GM21423 (cell line): ENCODE results near the gene MEOX2.

ENCODE experiments used
- ATAC-seq: cut with Tn5 transposase; IDR thresholded peaks from one replicate; pipeline ENCODE4 v1.9.1; 2021; ENCODE audit warnings: mild to moderate bottlenecking, moderate library complexity; ENCODE audit not compliant: unreplicated experiment

MEOX2 gene

DNA sequence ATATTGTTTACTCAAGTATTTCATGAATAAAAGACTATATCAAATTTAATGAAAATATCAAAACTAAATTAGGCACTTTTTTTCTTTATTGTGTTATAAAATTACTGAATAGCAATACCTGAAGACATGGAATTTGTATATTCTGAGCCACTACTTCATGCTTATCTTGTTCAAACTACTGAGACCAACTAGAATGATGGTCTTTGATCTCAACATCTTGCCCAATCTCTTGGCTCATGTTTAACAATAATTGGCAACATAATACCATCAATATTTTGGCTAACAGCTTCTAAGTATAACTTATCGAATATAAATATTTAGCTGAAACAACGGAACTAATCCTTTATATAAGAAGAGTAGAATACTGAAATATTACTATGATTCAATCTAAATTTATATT is 68.2 kb downstream of the MEOX2 start:
- ATAC-seq = no peak

DNA sequence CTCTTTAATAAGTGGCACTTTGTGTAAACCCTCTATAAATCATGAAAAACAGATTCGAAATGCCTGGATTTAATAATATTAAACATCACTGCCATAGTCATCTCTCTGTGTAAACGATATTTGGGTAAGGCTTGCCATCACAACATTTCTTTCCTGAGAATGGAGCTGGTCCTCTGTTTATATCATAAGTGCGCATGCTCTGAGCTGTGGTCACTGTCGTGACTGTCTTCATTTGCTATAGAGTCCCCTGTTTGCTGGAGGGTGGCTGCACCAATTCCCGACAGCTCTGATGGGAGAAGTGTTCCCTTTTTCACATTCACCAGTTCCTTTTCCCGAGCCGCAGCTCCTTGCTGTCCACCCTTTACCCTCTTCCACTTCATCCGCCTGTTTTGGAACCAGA is 74.3 kb downstream of the MEOX2 start:
- ATAC-seq = no peak

DNA sequence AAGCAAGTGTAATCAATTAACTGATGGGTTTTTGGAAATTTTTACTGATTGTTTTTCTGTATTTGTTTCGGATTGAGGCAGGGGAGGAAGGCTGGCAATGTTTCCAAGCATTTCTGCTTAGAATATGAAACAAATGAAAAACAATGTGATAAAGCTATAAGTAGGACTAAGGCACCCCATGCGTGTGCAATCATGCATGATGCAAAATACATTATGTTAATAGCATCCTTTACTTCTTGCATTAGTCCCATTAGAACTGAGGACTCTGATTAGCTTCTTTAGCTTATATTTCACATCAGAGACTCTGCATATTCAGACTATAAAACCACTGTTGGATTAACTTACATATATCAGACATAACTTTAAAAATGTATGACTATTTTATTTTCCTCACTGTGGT is 76.0 kb downstream of the MEOX2 start:
- no peak for ATAC-seq

DNA sequence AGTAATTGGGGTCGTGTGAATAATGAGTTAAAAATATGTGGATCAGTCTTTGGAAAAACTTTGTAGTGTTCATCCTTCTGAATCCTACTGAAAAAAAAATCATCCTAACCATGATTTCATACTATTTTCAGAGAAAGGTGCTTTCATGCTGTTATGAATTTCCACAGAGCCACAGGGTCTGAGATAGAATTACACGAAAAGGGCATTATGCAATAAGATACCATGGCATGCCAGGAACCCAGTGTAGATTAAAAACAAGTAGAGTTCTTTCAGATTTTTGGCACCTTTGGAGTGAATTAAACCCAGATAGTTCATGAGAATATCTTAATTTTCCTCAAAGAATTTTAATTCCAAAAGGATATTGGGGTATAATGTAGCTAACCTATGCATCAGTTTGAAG is 77.2 kb downstream of the MEOX2 start:
- ATAC-seq = no peak

DNA sequence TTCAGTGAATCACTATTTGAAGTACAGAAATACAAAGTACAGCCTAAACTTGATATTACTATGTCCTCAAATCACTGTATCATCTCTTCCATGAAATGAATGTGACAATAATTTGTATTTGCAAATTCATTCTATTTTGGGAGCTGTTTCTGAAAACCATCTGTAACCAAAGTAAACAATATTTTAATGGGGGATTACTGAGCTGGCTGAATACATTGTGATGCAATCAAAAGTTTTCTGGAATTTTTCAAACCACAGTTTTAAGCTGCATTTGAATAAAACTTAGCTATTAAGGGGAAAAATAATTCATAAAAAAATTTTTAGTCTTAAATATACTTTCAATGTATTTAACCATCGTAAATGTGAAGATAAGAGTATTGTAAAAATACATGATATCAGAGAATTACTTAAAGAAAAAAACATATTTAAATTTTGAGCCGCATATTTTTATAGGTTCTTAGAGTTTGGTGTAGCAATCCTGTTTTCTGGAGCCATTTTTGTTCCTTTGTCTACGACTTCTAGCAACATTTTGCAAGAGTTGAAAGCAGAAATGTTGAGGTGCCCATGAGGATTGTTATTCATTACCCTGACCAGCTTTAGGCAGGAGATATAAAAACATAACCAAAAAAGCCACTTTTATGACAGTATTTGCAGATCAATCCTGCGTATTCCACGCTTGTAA is 78.8 kb downstream of the MEOX2 start:
- no peak for ATAC-seq

DNA sequence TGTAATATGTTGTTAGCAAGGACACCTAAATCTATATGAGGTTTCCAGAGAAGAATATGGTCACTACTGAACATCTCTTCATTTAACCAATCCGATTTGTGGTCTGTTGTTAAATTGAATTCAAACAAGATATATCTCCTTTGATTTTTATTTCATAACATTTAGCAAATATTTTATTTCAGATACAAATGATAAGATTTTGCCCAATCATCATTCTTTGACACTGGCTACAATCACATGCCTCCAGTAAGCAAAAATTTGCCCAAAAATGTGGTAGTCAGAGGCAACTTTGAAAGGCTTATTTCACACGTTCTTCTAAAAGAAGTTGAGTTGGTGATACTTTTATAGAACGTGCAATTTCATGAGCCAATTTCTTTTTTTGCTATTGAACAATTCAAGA is 79.9 kb downstream of the MEOX2 start:
- ATAC-seq = no peak

DNA sequence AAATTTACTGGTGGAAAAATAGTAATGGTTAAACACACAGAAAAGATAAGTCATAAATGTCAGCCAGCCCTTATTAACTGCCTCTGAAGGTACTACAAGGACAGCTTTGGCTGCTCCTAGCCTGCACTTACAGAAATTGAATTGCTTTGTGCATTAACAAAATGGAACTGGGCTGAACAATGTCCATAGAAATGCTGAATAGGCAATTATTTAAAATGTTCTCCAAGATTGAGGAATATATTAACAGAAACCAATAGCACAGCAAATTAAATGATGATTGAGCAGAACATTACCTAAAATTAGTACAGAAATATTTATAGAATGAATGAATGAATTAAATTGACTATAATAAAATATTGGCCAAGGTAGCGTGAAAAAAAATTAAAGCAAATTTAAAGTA is 82.3 kb downstream of the MEOX2 start:
- no peak for ATAC-seq

DNA sequence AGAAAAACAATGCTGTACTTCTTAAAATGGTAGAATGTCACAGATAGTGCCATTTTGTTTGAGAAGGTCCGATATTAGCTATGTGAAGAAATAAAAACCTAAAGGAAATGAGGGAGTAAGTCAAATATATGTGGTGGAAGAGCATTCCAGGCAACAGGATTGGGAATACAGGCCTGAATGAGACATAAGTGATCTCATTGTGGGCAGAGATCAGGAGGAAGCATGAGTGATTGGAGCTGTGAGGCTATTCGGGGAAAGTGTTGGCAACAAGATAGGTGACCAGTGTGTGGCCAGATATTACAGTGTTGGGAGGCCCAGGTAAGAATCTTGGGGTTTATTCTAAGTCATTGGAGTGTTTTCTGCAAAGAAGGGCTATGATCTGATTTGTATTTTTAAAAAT is 83.4 kb downstream of the MEOX2 start:
- no peak for ATAC-seq

DNA sequence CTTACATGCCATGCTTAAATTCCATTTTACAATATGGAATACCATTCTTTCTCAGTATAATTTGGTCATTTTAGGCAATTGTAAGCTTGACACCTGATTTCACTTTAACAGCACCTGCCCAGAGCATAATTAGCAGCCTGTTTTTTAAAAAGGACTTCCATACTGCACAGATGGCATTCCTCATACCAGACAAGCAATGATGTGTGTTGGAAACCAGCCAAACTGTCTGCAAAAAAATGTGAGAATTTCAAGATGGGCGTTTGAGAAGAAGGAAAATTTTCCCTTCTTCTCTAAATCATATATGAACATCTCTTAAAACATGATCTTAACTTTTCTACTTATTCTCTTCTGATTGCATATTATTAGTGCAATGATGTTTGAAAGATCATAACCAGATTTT is 84.2 kb downstream of the MEOX2 start:
- no peak for ATAC-seq

DNA sequence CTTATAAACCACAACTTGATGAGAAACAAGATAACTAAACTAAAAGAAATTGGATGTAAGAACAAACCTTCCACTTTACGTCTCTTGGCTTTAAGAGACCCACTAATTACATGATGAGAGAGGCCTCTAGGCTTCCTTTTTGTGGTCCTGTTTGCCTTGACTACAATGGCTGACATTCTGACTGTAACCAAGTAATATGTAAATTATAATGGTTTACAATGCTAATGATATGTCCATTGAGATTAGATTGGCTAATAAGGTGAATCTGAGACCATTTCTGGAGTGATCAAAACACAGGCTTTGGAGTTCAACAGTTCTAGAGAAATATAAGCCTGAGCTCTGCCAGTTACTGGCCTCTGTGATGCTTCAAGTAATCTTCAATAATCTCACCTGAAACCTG is 85.3 kb downstream of the MEOX2 start:
- no peak for ATAC-seq

DNA sequence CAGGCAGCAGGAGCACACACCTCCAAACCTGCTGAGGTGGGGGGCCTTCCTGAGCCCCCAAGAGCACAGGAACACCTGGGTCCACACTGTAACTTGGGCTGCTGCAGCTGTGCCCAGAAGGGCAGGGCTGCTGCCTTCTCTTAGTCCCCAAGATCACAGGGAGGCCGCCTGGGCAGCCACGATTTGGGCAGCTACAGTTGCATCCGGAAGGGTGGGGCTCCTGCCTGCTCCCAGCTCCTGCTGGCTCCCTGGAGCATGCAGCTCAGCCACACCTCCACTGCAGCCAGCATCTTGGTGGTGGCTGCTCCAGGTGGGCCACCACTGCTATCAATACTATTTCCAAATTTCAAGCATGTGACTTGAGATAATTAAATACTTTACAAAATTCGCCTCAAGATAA is 86.2 kb downstream of the MEOX2 start:
- ATAC-seq = no peak

DNA sequence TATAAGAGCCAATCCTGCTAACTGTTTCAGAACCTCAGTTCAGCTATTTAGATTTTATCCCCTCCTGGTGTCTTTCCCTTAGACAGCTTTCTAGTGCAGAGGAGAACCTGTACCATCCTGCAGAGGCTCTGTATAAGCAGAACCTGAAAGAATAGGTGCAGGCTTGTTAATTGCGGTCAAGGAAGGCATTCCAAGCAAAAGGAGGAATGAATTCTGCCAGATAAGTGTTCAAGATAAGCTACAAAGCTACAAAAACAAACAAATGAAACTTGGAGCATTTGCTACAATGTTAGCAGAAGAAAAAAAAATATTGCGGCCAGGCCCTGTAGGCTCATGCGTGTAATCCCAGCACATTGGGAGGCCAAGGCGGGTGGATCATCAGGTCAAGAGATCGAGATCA is 92.0 kb downstream of the MEOX2 start:
- ATAC-seq = no peak

DNA sequence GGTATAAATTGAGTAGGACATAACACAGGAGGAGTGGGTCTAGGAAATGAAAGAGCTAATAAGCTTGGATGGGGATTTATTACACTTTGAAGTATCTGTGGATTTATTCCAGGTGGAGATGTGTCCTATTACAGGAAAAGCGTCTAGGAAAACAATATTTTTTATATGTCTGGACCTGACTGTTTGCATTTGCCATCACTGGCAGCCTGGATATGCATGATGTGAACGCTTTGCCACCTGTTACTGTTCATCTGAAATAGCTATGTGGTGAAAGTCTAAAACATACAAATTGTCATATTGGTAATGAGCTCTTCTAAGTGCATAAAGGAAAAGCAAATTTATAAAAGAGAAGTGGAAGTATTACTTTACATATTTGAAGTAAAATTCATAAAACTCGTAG is 93.1 kb downstream of the MEOX2 start:
- no peak for ATAC-seq

DNA sequence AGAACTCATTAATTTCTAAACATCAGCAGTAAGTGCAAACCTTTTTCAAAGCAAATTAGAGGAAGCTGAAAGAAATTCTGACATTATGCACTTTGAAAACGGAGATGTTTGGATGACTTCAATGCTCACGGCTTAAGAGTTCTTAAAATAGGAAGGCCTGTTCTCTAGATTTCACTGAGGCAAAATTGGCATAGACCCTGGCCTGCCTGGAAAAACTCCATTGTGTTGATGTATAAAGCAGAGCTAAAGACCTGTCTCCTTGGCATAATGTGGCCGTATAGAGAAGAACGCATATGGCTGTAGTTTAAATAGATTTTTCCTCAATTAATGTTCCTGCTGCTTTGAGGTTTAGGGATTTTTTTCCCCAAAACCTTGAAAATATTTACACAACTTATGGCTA is 100.2 kb downstream of the MEOX2 start:
- no peak for ATAC-seq

DNA sequence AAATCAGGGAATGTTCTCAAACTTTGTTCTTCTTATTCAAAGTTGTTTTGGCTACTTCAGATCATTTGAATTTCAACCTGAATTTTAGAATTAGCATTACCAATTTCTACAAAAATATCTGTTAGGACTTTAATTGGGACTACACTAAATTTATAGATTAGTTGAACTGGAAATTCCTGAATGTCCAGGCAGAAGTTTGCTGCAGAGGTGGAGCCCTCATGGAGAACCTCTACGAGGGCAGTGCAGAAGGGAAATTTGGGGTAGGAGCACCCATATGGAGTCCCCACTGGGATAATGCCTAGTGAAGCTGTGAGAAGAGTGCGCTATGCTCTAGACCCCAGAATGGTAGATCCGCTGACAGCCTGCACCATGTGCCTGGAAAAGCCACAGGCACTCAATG is 101.9 kb downstream of the MEOX2 start:
- ATAC-seq = no peak

DNA sequence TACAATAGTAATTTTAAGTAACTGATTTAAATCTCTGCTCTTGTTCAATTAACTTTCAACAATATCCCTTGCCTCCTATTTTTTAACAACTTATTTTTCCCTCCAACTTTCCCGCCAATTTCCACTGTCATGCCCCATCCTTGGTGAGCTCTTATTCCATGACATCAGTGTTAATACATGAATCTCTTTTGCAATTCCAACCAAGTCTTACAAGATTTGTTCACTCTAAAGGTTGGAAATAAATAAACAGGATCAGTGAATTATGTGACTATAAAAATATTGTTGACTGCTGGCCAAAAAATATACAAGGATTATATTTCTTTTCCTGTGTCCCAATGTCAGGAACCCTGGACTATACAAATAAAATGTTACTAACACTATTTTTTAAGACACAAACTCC is 103.7 kb downstream of the MEOX2 start:
- ATAC-seq = no peak

DNA sequence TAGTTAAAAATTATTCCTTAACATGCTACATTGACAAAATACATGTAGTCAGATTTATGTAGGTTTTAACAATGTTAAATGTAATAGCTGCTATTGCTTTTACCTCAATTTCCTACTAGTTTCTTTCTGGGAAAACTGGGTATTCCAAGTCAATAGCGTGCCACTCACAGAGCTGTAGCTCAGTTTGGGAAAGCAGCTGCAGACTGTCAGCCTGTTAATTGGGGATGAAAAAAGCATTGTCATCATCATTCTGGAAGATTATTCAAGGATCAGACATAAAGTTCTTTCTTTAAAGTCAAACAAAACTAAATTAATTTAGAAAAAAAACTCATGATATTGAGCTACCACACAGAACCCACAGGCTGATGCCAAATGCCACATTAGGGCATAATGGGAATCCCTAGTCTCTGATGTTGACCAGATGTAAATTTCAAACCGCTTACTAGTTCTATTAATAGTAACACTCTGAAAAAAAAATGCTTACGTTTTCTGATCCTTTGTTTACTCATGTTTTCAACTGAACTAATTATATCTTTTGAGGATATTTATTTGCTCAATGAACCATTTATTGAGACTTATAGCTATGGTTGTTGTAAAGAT is 105.0 kb downstream of the MEOX2 start:
- ATAC-seq = no peak

DNA sequence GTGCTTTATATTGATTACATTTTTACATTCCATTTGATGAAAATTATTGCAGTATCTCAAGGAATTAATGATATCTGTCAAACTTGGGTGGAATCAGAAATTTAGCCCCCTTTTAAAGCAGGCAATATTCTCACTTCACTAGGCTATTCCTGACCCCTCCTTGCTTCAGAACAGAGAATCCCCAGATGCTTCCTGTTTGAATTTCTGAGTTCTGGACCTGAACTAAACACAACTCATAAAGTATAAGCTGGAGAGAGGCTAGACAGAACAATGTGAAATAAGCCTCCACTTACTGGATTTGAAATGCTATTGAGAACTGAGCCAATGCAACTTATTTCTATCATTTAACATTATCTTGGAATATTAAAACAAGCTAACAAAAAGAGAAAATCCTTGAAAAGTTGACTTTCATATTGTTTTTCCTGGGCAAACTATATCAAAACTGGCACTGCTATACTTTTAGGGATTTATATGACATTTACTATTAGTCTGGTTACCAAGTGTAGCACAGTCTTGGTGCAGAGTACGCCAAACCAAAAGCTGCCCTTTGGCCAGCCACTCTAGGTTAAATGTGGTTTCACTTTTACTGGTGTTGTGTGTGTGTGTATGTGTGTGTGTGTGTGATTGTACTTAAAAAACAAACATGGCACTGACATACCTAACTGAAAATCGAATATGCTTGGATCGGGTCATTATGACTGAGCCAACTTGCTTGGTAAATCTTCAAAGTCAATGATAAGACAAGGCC is 105.7 kb downstream of the MEOX2 start:
- no peak for ATAC-seq

DNA sequence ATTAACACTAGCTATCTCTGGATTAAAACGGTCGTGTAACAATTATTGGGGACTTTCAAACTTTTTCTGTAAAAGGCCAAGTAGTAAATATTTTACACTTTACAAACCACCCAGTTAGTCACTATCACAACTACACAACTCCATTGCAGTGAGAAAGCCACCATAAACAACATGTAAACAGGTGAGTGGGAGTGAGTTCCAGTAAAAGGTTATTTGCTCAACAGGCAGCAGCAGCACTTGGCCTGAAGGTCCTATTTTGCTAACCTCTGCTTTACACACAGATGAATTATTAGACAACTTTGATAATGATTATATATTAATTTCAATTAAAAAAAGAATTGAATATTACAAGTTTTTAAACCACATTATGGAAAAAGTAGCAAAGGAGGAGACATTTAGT is 108.9 kb downstream of the MEOX2 start:
- ATAC-seq = no peak

DNA sequence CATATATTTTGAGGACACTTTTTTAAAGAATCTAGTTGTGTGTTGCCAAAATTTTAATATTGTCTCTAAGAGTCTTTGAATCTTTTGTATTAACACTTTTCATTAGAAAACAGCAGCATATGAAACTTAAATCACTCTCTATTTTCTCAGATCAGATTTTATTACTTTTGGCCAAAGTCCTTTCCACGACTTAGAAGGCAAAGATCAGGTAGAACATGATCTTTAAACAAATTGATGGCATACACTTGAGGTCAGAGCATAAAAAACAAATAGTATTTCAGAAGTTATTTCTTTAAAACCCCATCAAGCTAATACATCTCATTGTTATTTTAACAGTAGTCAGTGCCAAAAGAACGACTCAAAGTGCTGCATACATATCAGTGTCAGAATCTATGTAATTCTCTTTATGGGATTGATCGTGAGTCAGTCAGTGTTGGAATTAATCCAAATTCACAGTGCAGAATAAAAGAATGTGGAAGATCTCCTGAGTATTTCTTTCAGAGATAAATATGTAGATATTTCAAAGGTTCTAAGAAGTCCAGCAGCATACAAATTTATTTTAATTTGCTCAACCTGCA is 115.1 kb downstream of the MEOX2 start:
- no peak for ATAC-seq

DNA sequence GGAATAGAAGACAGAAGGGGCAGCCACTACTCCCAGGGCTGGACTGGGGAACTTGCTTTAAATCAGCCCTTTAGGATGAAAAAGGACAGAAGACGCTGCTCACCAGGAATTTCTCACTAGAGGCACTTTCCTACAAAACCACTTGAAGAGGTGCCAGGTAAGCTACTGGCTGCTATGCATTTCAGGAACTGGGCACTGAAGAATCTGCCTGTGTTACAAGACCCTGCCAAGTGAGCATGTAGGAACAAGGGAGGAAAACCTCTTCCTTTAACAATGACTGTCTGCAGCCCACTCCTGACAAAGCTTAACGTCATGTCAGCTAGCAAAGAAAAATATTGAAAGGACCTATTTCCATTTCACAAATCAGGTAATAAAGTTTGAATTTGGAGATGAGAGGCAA is 118.8 kb downstream of the MEOX2 start:
- ATAC-seq = no peak

DNA sequence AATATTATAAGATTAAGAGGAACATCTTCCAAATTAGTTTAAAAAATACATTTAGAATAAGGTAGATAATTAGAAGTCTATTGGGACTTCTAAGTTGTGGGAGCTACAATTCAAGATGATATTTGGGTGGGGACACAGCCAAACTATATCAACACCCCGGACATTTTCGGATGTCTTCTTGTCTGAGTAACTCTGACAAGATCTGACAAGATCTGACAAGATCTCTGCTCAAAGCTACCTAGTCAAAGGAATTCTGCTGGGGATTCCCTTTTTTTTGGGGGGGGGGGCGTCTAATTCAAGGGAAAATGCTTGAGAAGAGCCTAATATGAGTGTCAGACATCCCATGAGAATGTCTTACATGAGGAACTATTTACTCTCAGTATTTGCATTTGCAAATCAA is 119.4 kb downstream of the MEOX2 start:
- ATAC-seq = no peak
